ENCODE data around the gene SBF2. TPM values are rescaled to one million over a fixed set of nuclear protein-coding genes. Genes with fewer than 3 reads are reported as not detected.

SBF2 gene
- total and polyA plus RNA-seq, 9 of the 15 experiments (the other 6 are each of a cell fraction or from before 2014, with no cell fraction given): 0.80 to 9.5 (median 5.0) TPM

- no peaks in the 10 kb centered on the region for H3K79me2 ChIP-seq (ENCODE audit: control insufficient read depth, insufficient read depth, low read length)
- no peak overlapping the region for H2AFZ ChIP-seq (ENCODE audit: low read depth, low read length)
- POLR2A ChIA-PET: no interaction called here
- BruUV-seq (replicated peaks): no TSS peak
- no peak overlapping the region for H3K27ac ChIP-seq (ENCODE audit: extremely low read depth, low read depth, low read length)
- no peak overlapping the region for H3K4me2 ChIP-seq (ENCODE audit: insufficient read depth, low read length)
- no peaks in the 10 kb centered on the region for H4K20me1 ChIP-seq (replicated peaks; ENCODE audit: control insufficient read depth, insufficient read depth, low read length)
- CTCF ChIA-PET (ENCODE audit: low intra/inter-chr PET ratio): no interaction called here
- no peaks in the 10 kb centered on the region for H3K9me3 ChIP-seq (replicated peaks; ENCODE audit: control insufficient read depth, insufficient read depth, low read depth, low read length)
- TF ChIP-seq ESRRA (IDR thresholded peaks at IDR 0.05; ENCODE audit: borderline replicate concordance, low read depth) (no peak), ZNF277 (CRISPR knock-in tag; IDR thresholded peaks at IDR 0.05; ENCODE audit: borderline replicate concordance) (no peak), MLX (CRISPR knock-in tag; conservative IDR thresholded peaks at IDR 0.05) (no peak), FOXM1 (IDR thresholded peaks at IDR 0.05; ENCODE audit: low read depth) (no peak), FOXM1 (CRISPR knock-in tag; IDR thresholded peaks at IDR 0.05; ENCODE audit: low read depth) (no peak), NFRKB (IDR thresholded peaks at IDR 0.05; ENCODE audit: low read depth) (no peak), ZNF398 (CRISPR knock-in tag; IDR thresholded peaks at IDR 0.05) (no peak), STAT5B (CRISPR knock-in tag; IDR thresholded peaks at IDR 0.05) (no peak), ZBTB34 (CRISPR knock-in tag; IDR thresholded peaks at IDR 0.05) (no peak)
- H3K9me1 ChIP-seq (ENCODE audit: control insufficient read depth, insufficient read depth, low read length): no peaks in the 10 kb centered on the region
- H3K9ac ChIP-seq (ENCODE audit: insufficient read depth in 1 of 2, low read depth in 2 of 2, low read length in 2 of 2): no peak overlapping the region
- FAIRE-seq (no peak), ATAC-seq (no peak), DNase-seq (ENCODE audit: extremely low read depth in 1 of 4, low spot score in 3 of 4) (no peak)
- in situ Hi-C loops (cut with MboI) (no loop called here), intact Hi-C loops (cut with micrococcal nuclease) (no loop called here)
- no peak overlapping the region for H3K4me3 ChIP-seq
- H3K4me1 ChIP-seq (replicated peaks in 1 of 2; ENCODE audit: control insufficient read depth in 2 of 2, insufficient read depth in 2 of 2, low read length in 2 of 2): no peaks in the 10 kb centered on the region
- H3K27me3 ChIP-seq (ENCODE audit: control insufficient read depth in 2 of 2, insufficient read depth in 2 of 2, low read length in 2 of 2): no peaks in the 10 kb centered on the region
- H3K36me3 ChIP-seq (ENCODE audit: control insufficient read depth, insufficient read depth, low read length): no peaks in the 10 kb centered on the region
Measured at GRCh38 chr11:10164621-10165020, 129.4 kb downstream of the SBF2 start.
